ENCODE results near the gene TP53BP1.
A peak's percentile ranks its signal among the peaks of the same experiment; 100 is the strongest.
"Not testable (repeated sequence)": the region's sequence is repeated elsewhere in the genome, so short reads cannot be mapped to it uniquely, and the experiment has no call there.

Gene TP53BP1

GRCh38 chr15:43492673-43493601 is at the start of gene TP53BP1:
TSS of gene TP53BP1 (minus strand) at chr15:43493156. CDS start at chr15:43493043, 113 bp downstream.
- peak; percentile 63 to 90 for DNase-seq

DNA sequence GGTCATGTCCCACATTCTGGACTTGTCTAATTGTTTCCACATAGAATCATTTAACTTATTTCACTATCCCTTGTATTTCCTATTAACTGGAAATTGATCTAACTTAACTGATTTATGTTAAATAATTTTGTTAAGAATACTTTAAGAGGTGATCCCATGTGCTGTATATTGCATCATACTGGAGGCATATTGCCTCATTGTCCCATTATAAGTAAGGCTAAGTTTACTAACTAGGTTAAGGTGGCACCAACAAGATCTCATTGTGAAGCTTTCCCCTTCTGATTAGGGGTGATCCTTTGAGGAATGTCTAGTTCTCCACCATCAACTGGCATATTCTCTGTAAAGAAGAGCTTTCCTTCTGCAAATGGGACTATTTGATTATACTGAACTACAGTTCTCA is 48.8 kb upstream of the TP53BP1 start:
- no peak for DNase-seq

DNA sequence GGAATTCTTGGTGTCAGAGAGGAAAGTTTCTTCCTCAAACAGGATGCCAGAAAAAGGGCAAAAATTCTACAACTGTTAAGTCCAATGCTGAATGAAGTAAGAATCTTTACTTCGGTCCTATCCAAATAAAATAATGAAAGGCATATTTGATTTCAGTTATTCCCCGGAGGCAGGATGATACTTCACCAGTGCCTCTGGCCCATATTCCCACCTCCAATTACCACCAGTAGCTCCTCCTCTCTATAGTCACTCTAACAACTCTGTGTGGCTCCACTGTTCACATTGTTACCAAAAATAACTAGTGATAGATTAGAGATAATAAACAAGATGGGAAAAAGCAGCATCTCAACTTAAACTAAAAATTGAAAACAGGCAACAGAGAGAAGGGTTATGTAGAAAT is 45.1 kb upstream of the TP53BP1 start:
- no peak for DNase-seq

GRCh38 chr15:43534897-43535296 is 41.9 kb upstream of the TP53BP1 start:
- no peak for DNase-seq

DNA sequence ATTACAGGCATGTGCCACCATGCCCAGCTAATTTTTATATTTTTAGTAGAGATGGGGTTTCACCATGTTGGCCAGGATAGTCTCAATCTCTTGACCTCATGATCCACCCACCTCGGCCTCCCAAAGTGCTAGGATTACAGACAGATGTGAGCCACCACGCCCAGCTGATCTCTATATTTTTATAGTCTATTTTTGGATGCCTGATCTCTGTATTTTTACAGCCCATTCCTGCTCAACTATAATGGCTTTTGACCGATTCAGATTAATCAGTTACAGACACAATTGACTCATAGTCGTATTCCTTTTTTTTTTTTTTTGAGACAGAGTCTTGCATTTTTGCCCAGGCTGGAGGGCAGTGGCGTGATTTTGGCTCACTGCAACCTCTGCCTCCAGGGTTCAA is 39.9 kb upstream of the TP53BP1 start:
- not testable (repeated sequence) for DNase-seq

DNA sequence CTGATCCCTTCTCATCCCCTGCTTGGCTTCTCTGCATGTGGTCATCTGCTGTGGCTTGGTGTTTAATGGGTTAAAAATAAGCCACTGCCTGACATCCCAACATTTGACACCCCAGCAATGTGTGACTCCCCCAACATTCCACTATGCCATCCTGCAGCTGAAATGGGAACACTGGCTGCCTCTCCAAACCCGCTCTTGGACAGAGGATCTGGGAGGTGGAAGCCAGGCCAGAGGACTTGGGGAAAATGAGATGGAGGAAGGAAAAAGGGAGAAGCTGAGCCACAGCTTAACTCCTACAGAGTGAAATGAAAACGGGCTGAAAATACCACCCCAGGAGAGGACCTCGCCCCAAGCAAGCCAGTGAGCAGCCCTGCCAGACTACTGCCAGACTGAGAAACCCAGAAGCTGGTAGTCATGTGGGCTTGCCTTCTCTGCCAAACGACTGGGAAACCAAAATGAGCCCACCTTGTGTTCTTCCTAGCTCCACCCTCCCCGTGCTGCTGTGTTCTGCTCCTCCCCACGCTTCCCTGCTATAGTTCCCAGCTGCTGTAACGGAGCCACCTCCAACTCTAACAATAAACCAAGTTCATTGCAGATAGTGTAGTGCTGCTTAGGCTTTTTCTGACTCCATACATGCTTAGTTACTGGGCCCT is 38.2 kb upstream of the TP53BP1 start:
- DNase-seq, result no peak

GRCh38 chr15:43529587-43530345 is 36.8 kb upstream of the TP53BP1 start:
- no peak for DNase-seq

DNA sequence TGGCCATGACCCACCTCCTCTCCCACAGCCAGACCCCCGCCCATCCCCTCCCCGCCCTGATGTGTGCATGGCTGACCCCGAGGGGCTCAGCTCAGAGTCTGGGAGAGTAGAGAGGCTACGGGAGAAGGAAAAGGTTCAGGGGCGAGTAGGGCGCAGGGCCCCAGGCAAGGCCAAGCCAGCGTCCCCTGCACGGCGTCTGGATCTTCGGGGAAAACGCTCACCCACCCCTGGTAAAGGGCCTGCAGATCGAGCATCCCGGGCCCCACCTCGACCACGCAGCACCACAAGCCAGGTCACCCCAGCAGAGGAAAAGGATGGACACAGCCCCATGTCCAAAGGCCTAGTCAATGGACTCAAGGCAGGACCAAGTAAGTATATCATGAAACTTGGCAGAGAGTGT is 36.2 kb upstream of the TP53BP1 start:
- DNase-seq, result no peak

GRCh38 chr15:43528542-43529007 is 35.6 kb upstream of the TP53BP1 start:
- DNase-seq, result no peak

- no peak for DNase-seq
Measured at GRCh38 chr15:43527802-43528541, 35.0 kb upstream of the TP53BP1 start.

- DNase-seq, result no peak
Measured at GRCh38 chr15:43527016-43527801, 34.3 kb upstream of the TP53BP1 start.

GRCh38 chr15:43526261-43526930 is 33.4 kb upstream of the TP53BP1 start:
- no peak for DNase-seq

- DNase-seq, result no peak
Measured at GRCh38 chr15:43525131-43525530, 32.2 kb upstream of the TP53BP1 start.

DNA sequence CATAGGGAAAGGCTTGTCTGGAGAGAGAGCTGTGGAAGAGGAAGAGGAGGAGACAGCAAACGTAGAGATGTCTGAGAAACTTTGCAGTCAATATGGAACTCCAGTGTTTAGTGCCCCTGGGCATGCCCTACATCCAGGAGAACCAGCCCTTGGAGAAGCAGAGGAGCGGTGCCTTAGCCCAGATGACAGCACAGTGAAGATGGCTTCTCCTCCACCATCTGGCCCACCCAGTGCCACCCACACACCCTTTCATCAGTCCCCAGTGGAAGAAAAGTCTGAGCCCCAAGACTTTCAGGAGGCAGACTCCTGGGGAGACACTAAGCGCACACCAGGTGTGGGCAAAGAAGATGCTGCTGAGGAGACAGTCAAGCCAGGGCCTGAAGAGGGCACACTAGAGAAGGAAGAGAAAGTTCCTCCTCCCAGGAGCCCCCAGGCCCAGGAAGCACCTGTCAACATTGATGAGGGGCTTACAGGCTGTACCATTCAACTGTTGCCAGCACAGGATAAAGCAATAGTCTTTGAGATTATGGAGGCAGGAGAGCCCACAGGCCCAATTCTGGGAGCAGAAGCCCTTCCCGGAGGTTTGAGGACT is 31.4 kb upstream of the TP53BP1 start:
- no peak for DNase-seq

DNA sequence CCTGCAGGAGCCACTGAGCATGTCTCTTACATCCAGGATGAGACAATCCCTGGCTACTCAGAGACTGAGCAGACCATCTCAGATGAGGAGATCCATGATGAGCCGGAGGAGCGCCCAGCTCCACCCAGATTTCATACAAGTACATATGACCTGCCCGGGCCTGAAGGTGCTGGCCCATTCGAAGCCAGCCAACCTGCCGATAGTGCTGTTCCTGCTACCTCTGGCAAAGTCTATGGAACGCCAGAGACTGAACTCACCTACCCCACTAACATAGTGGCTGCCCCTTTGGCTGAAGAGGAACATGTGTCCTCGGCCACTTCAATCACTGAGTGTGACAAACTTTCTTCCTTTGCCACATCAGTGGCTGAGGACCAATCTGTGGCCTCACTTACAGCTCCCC is 30.7 kb upstream of the TP53BP1 start:
- no peak for DNase-seq

DNA sequence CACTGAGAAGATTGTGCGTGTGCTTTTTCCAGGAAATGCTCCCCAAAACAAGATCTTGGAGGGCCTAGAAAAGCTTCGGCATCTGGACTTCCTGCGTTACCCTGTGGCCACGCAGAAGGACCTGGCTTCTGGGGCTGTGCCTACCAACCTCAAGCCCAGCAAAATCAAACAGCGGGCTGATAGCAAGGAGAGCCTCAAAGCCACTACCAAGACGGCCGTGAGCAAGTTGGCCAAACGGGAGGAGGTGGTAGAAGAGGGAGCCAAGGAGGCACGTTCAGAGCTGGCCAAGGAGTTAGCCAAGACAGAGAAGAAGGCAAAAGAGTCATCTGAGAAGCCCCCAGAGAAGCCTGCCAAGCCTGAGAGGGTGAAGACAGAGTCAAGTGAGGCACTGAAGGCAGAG is 29.3 kb upstream of the TP53BP1 start:
- no peak for DNase-seq

DNA sequence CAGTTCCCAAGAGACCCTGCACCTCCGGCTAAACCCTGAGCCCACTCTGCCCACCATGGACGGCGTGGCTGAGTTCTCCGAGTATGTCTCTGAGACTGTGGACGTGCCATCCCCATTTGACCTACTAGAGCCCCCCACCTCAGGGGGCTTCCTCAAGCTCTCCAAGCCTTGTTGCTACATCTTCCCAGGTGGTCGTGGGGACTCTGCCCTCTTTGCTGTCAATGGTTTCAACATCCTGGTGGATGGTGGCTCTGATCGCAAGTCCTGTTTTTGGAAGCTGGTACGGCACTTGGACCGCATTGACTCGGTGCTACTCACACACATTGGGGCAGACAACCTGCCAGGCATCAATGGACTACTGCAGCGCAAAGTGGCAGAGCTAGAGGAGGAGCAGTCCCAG is 28.5 kb upstream of the TP53BP1 start:
- no peak for DNase-seq

GRCh38 chr15:43520138-43520537 is 27.2 kb upstream of the TP53BP1 start:
- DNase-seq, result no peak

GRCh38 chr15:43519196-43519595 is 26.2 kb upstream of the TP53BP1 start:
- DNase-seq, result no peak

- DNase-seq, result no peak
Measured at GRCh38 chr15:43518197-43518761, 25.3 kb upstream of the TP53BP1 start.

Measured in SW 1271 (cell line).